Gastrocnemius medialis (tissue), 4 donors: ENCODE measurements around the gene HLA-DPA1.

Experiments
- POLR2A ChIP-seq, 2 donors: fragments of 450-650 bp; IDR thresholded peaks; one replicate each; pipeline ENCODE4 v1.6.1; 2017; ENCODE audit warnings: antibody characterized with exemption in 2 of 2, mild to moderate bottlenecking in 2 of 2, moderate library complexity in 2 of 2
- TF ChIP-seq, protein P1 (sequence below), 5 experiments: fragments of 450-650 bp in 3 of 5; fragments of 200-600 bp in 2 of 5; sonication (generic) in 2 of 5; IDR thresholded peaks in 4 of 5; conservative IDR thresholded peaks in 1 of 5; 1 replicate in 4 of 5; 2 replicates in 1 of 5; pipeline ENCODE4 v1.5.1; 2016 to 2019; ENCODE audit warnings: antibody characterized with exemption in 5 of 5, mild to moderate bottlenecking in 3 of 5, moderate library complexity in 3 of 5

DNA sequence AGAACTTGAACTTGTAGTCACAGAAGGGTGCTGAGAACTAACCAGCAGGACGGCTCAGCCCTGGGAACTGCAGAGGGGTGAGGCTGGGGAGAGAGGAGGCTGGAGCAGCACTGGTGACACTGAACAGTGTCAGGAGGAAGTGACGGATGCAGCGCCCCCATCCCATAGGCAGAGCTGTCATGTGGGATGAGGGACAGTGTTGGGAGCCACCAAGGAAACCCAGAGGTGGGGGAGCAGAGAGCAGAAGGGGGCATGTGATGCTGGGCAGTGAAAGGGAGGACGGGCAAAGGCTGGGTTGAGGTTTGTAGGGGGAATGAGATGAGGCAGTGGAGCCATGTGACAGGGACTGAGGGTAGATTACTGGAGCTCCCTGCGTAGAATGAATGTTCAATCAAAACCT is 4.5 kb upstream of the HLA-DPA1 start:
- TF ChIP-seq, protein P1, sequence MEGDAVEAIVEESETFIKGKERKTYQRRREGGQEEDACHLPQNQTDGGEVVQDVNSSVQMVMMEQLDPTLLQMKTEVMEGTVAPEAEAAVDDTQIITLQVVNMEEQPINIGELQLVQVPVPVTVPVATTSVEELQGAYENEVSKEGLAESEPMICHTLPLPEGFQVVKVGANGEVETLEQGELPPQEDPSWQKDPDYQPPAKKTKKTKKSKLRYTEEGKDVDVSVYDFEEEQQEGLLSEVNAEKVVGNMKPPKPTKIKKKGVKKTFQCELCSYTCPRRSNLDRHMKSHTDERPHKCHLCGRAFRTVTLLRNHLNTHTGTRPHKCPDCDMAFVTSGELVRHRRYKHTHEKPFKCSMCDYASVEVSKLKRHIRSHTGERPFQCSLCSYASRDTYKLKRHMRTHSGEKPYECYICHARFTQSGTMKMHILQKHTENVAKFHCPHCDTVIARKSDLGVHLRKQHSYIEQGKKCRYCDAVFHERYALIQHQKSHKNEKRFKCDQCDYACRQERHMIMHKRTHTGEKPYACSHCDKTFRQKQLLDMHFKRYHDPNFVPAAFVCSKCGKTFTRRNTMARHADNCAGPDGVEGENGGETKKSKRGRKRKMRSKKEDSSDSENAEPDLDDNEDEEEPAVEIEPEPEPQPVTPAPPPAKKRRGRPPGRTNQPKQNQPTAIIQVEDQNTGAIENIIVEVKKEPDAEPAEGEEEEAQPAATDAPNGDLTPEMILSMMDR (IDR thresholded peaks at IDR 0.05 in 4 of 5, conservative IDR thresholded peaks at IDR 0.05 in 1 of 5) = no peak
- no peak for TF ChIP-seq POLR2A (IDR thresholded peaks at IDR 0.05)
